Myocyte (in vitro differentiated cells): ENCODE measurements around the gene HOPX. TPM values are rescaled to one million over a fixed set of nuclear protein-coding genes. Genes with fewer than 3 reads are reported as not detected.
A peak's percentile ranks its signal among the peaks of the same experiment; 100 is the strongest.
"Not testable (repeated sequence)": the region's sequence is repeated elsewhere in the genome, so short reads cannot be mapped to it uniquely, and the experiment has no call there.

Experiments used
- DNase-seq: peaks from one replicate; pipeline ENCODE4 v3.0.0-alpha.2; 2012; ENCODE audit warnings: low read depth
- polyA plus RNA-seq: library from polyadenylated mRNA; unstranded; fragments of >200 nt; gene quantifications from one replicate; pipeline ENCODE4 v1.2.1, GENCODE V29; 2012; ENCODE audit warnings: missing spikeins
- total RNA-seq: library from RNA; depleted of rRNA; stranded (reverse); fragments of >200 nt; gene quantifications from 2 replicates; pipeline ENCODE4 v1.2.3, GENCODE V29; 2014

The HOPX gene
- 4.1 and 9.4 TPM in 2 replicates for total RNA-seq
- 6.1 TPM for polyA plus RNA-seq

- no peak for DNase-seq
These were observed at the start of gene HOPX for GRCh38 chr4:56681158-56681852. TSS of gene HOPX (minus strand) at chr4:56681296. CDS start at chr4:56657816, 23,480 bp downstream.

GRCh38 chr4:56730097-56730496 lies 49.0 kb upstream of the HOPX start:
- no peak for DNase-seq

GRCh38 chr4:56728512-56728911 lies 47.4 kb upstream of the HOPX start:
- DNase-seq = peak; percentile 55

- DNase-seq = peak; percentile 32
These were observed 46.1 kb upstream of the HOPX start for GRCh38 chr4:56727150-56727549.

- not testable (repeated sequence) for DNase-seq
These were observed 45.5 kb upstream of the HOPX start for GRCh38 chr4:56726593-56726992.

GRCh38 chr4:56723659-56724230 lies 42.6 kb upstream of the HOPX start:
- DNase-seq = no peak

GRCh38 chr4:56723201-56723605 lies 42.1 kb upstream of the HOPX start:
- no peak for DNase-seq

- DNase-seq = no peak
These were observed 27.1 kb upstream of the HOPX start for GRCh38 chr4:56708146-56708545.

GRCh38 chr4:56705966-56706365 lies 24.9 kb upstream of the HOPX start:
- DNase-seq = no peak

- DNase-seq = no peak
These were observed 24.2 kb upstream of the HOPX start for GRCh38 chr4:56705334-56705733.

GRCh38 chr4:56704089-56704871 lies 23.2 kb upstream of the HOPX start:
- no peak for DNase-seq

GRCh38 chr4:56703378-56703777 lies 22.3 kb upstream of the HOPX start:
- no peak for DNase-seq

GRCh38 chr4:56701644-56702043 lies 20.5 kb upstream of the HOPX start:
- no peak for DNase-seq

- no peak for DNase-seq
These were observed 20.0 kb upstream of the HOPX start for GRCh38 chr4:56701161-56701480.

GRCh38 chr4:56699537-56700105 lies 18.5 kb upstream of the HOPX start:
- no peak for DNase-seq

- DNase-seq = no peak
These were observed 17.2 kb upstream of the HOPX start for GRCh38 chr4:56698329-56698728.

- no peak for DNase-seq
These were observed 15.0 kb upstream of the HOPX start for GRCh38 chr4:56696056-56696455.

- DNase-seq = not testable (repeated sequence)
These were observed 12.4 kb upstream of the HOPX start for GRCh38 chr4:56693476-56693875.

GRCh38 chr4:56692576-56692975 lies 11.5 kb upstream of the HOPX start:
- DNase-seq = no peak

GRCh38 chr4:56691425-56691824 lies 10.3 kb upstream of the HOPX start:
- DNase-seq = no peak

GRCh38 chr4:56690393-56690792 lies 9.3 kb upstream of the HOPX start:
- no peak for DNase-seq
